NCI-H128 (cell line): ENCODE results near the gene LRRC42.

Experiments used
- DNase-seq: peaks from one replicate; lab custom pipeline; 2025; ENCODE audit not compliant: unreplicated experiment; lab: John Stamatoyannopoulos, UW

The LRRC42 gene, protein sequence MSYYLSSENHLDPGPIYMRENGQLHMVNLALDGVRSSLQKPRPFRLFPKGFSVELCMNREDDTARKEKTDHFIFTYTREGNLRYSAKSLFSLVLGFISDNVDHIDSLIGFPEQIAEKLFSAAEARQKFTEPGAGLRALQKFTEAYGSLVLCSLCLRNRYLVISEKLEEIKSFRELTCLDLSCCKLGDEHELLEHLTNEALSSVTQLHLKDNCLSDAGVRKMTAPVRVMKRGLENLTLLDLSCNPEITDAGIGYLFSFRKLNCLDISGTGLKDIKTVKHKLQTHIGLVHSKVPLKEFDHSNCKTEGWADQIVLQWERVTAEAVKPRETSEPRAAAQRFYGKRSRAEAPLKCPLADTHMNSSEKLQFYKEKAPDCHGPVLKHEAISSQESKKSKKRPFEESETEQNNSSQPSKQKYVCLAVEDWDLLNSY

DNA sequence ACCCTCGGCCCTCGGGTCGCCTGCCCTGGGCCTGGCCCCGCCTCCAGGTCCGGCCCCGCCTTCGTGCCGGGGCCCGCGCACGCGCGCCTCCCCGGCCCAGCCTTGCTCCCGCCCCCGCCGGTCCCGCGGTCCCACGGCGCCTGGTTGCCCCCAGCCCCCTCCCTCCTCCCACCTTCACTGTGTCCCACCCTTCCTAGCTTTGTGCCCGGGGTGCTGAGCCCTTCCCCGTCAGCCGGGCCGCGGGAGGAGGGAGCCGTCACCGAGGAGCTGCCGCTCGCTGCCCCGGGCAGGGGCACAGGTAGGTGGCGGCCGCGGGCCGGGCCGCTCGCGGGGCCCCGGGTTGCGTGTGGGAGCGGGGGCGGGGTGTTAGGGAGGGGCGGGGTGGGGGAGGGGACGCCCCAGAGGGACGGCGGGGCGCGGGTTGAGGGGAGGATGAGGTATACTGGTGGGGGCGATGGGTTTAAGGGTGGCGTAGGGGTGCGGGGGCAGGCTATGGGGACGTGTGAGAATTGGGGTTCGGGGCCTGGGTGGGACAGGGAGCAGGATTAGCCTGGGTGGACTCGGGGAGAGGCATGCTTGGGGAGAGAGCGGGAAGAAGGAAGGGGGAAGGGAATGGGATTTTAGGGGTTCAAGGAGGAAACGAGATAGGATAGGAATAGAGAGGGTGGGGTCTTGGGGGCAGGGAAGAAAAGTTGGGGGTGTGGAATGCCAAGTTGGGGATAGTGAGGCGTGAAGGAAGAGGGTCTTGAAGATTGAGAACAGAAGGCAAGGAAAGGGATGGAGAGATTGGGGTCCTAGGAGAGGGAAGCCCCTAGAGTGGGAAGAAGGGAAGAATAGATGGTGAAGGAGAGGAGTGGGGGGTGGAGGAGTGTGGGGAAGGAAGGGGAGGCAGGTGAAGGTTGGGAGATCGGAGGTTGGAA lies at the start of gene LRRC42:
Gene LRRC42, plus strand, starts transcription at position 99 of the 920 bp plus-strand sequence. CDS start 5,650 bp downstream, outside the sequence.
- peak; percentile 94 for DNase-seq

DNA sequence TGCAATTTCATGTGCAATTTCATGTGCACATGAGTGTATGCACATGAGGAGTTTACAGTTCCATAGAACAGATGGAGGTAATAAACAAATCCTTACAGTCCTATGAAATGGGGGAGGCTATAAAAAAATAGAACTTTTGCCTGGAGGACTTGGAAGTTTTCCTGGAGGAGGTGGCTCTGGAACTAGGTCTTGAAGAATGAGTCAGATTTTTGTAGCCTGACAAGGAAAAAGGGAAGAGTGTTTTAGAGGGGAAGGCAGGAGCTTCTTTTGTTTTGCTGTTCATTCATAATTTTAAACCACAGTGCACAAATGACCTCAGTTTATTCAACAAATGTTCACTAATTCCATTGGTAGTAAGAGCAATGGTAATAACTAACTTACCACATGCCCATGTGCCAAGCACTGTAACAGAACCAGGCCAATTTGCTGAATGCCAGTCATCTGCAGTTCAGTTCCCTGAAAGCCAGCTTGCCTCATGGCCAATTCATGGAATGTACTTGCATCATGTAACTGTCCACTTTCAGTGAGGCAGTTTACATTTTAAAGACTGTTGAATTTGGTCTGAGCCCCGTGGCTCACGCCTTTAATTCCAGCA lies 49.4 kb upstream of the LRRC42 start:
- no peak for DNase-seq

DNA sequence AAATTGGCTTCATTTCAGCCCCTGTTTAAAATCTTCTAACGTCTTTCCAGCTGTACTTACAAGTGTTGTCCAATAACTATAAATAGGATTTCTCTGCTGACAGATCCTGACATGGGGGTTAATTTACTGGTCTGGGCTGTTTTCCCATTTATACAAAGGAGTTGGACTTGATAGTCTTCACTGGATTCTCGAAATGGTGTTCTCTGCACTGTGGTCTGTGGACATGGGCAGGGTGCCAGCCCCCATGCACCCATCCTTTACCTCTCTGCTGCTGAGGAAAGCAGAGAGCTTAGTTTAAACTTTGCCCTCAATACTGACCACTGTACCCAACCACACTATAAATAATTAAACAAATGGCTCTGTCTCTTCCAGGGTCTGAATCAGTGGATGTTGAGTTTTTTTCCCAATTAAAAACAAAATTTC lies 46.9 kb upstream of the LRRC42 start:
- no peak for DNase-seq

GRCh38 chr1:53899708-53900107 lies 46.4 kb upstream of the LRRC42 start:
- no peak for DNase-seq

DNA sequence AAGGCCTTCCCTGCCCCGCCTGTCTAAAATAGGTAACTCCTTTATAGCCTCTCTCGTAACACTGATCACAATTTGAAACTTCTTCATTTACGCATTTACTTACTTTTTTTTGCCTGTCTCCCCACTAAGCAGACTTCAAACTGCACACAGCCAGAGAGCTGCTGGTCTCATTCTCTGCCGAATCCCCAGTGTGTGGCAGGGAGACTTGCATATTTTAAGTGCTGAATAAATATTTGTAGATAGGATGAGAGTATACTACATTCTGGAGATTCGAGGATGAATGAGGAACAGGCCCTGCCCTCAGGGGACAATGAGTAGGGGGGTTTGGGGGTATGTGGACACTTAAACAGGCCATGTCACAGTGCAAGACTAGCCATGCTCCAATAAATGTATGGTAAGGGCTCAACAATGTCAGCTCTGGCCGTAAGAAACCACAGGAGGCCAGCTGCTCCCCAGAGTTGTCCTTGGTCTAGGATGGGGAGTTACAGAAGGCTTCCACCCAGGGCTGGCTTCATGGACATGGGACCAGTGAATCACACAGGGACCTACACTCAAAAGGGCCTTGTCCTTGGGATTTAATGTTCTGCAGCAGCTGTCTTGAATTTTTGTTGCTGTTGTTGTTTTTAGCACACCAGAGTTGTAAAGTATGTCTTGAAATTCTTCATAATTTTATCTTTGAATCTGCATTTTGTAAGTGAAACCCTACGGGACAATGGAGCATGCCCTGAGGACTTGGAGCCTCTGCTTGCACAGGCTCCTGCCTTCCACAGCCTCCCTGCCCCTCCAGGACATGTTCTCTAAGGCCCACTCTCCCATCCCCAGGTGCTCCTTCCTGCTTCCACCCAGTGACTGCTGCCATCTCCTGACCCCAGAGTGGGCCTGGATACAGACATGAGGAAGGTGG lies 43.7 kb upstream of the LRRC42 start:
- DNase-seq: no peak

DNA sequence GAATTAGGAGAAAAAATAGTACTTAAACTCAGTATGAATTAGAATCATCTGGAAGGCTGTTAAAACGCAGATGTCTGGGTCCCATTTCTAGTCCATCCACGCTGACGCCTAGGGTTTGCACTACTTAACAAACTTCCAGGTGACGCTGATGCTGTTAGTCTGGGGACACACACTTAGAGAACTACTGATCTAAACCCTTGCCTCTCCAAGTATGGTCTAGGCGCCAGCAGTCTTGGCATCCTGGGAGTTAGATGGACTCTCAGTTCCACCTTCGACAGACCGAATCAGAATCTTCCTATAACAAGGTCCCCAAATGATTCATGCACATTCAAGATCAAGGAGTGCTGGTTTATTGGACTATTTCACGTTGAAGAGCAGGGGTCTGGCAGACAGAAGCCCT lies 40.6 kb upstream of the LRRC42 start:
- DNase-seq: no peak

GRCh38 chr1:53906121-53906520 lies 40.0 kb upstream of the LRRC42 start:
- no peak for DNase-seq

DNA sequence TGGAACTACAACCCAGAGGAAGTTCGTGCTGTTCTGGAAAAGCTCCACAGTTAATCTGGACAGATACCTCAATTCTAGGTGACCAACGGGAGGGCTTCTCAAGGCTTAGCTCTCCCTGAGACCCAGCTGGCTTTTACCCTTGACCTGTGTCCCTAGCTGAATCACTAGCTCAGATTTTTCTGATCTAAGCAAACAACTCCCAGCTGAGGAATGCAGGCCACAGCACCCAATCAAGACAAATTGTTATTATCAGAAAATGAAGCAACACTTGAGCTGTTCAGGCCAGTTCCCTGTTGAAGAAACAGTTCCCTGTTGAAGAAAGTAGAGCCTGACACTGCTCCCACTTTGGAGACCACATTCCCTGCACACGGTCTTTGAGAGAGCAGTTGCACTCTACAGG lies 36.2 kb upstream of the LRRC42 start:
- DNase-seq: no peak

- no peak for DNase-seq
Measured at GRCh38 chr1:53911442-53911841, 34.7 kb upstream of the LRRC42 start.

DNA sequence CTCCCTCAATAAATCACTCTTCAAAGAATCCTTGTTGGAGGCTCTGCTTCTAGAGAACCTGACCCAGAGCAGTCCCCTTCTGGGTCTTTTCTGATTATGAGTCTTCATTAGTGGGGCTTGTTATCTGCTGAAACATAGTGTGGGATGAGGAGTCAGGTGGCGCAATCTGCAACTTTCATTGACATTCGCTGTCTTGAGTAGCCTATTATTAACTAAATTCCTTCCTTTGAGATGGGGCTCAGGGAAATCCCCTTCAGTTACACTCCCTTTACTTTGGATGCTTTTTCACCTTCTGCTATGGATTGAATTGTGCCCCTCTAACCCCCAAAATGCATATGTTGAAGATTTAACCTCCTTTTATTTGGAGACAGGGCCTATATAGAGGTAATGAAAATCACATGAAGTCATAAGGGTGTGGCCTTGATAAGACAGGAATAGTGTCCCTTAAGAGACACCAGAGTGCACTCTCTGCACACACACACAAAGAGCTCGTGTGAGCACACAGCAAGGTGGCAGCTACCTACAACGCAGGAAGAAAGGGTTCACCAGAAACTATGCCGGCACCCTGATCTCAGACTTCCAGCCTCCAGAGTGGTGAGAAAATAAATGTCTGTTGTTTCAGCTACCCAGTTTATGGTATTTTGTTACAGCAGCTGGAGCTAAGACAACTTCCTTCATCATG lies 32.7 kb upstream of the LRRC42 start:
- no peak for DNase-seq

DNA sequence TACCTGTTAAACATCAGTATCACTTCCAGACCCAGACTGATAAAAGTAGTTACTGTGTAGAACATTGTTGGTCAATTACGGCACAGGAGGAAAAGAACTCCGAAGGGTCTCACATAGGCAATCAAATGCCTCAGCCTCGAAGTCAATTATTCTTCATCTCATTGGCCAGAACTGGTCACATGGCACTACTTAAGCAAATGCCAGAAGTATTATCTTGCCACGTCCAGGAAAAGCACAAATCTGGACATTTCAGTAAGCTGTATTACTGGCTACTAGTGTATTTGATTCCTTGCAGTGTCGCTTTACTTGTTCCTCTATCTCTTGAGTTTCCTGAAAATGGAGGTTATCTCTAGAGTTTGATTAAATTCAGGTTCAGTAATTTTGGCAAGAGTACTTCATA lies 27.8 kb upstream of the LRRC42 start:
- DNase-seq: no peak

- DNase-seq: no peak
Measured at GRCh38 chr1:53919675-53920066, 26.5 kb upstream of the LRRC42 start.

DNA sequence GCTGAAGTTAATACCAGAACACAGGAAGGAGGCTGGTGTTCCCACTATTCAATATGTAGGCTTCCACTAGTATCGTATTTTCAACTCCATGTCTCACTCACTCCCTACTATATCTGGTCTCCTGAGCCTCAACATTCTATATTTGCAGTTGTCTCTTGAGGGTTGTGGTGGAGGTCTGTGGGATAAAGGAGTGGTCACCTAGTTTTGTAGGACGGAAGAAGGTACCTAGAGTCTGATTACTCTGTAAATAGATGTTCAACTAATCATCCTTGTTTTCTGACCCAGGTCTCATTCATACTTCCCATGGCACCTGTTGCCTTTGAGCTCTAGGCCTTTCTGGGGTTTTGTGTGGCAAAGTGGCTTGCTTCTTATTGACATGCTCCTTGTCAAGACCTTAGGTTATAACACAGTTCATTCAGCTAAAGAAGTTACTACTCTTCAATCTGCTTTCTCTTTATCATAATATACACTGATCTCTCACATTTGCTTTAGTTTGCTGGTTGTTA lies 18.7 kb upstream of the LRRC42 start:
- no peak for DNase-seq

DNA sequence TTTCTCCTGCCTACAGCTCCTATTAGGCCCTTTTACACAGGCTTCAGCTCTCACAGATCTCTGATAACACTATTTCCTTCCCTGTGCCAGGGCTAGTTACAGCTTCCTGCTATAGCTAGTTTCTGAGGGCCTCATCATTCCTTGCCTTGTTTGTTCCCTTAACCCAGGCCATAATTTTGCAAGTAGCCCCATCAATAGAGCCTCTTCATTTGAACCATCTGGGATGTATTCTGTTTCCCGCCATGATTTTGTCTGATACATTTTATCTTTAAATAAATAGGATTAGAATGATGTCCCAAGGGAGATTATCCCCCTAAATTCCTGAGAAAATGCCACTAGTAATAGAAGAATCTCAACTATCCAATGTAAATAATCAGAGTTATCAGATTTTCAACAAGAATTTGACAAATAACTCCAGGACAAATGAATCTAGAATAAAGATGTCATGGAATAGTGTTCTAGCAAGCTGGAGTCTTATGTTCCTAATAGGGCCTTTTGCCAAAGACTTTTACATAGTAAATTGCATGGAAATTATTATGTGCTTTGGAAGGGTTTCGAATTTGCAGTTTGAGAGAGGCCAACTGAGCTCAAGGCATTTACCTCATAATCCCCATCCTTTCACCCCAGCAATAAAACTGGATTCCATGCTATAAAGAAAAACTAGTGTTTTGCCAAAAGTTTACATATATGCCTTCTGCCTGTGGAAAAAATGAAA lies 16.7 kb upstream of the LRRC42 start:
- no peak for DNase-seq

DNA sequence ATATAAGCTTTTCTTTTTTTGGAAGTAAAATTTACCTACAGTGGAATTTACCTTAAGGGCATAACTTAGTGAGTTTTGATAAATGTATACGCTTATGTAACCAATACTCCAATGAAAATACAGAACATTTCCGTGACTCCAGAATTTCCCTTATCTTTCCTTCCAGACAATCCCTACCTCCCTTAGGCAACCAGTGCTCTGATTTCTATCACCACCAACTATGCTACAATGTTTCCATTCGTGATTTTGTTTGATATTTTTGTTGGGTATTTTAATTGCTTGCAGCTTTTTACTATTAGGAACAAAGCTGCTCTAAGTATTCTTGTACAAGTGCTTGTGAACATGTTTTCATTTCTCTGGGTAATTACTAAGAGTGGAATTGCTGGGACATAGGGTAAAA lies 15.2 kb upstream of the LRRC42 start:
- no peak for DNase-seq

GRCh38 chr1:53931523-53931922 lies 14.6 kb upstream of the LRRC42 start:
- DNase-seq: no peak

- no peak for DNase-seq
Measured at GRCh38 chr1:53934170-53934765, 11.9 kb upstream of the LRRC42 start.

DNA sequence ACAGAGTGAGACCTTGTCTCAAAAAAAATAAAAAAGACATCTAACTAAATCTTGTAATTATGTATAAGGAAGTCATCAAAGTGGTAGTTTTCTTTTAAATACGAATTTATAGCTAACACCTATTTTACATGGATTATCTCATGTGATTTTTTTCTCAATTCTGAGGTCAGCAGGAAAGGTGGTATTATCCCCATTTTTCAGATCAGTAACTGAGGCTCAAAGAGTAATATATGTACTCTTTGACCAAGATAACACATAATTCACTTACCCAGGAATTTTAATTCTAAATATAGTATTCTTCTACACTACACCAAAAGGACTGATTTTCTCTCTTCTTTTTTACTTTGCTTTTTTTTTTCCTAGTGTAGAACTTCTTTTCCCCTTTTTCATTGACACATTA lies 9.7 kb upstream of the LRRC42 start:
- DNase-seq: no peak
